Caco-2 (cell line): Measurements from ENCODE around the gene MADD. TPM values are rescaled to one million over a fixed set of nuclear protein-coding genes. Genes with fewer than 3 reads are reported as not detected.

Source experiments
- BruUV-seq: library from RNA; stranded (reverse); fragments of 400-500 nt; replicated peaks from 2 replicates; lab custom pipeline; 2021; lab: Mats Ljungman, UMichigan
- CTCF ChIA-PET: fragments of 300-600 bp; sonication (Branson Sonifier 250); formaldehyde crosslinking; loops from one replicate; lab custom pipeline; 2022; ENCODE audit warnings: antibody characterized with exemption; lab: Charles Lee
- POLR2A ChIA-PET: fragments of 300-600 bp; sonication (Branson Sonifier 250); formaldehyde crosslinking; loops from one replicate; lab custom pipeline; 2022; ENCODE audit warnings: antibody characterized with exemption; lab: Charles Lee
- DNase-seq, 2 experiments: peaks; one replicate each; pipeline versions ENCODE4 v3.0.0 to v3.0.0-alpha.2; 2020 to 2022
- H3K27me3 ChIP-seq: replicated peaks from 2 replicates; pipeline ENCODE4 v1.6.0; 2011; ENCODE audit warnings: low read length; ENCODE audit not compliant: control insufficient read depth, insufficient read depth
- H3K36me3 ChIP-seq: 2 replicates; pipeline ENCODE4 v1.5.1; 2011; ENCODE audit warnings: low read length; ENCODE audit not compliant: control insufficient read depth, insufficient read depth
- H3K4me1 ChIP-seq: fragments of 250-450 bp; sonication (Bioruptor Pico); 2 replicates; pipeline ENCODE4 v1.5.1; 2020; ENCODE audit warnings: mild to moderate bottlenecking
- H3K4me3 ChIP-seq: 2 replicates; pipeline ENCODE4 v1.5.1; 2011; ENCODE audit warnings: low read depth, mild to moderate bottlenecking, control low read depth, low read length
- H3K9me3 ChIP-seq: fragments of 250-450 bp; sonication (Bioruptor Pico); 2 replicates; pipeline ENCODE4 v1.5.1; 2020; ENCODE audit warnings: mild to moderate bottlenecking, moderate library complexity
- H3K27ac Mint-ChIP-seq: one replicate; pipeline ENCODE4 v1.8.0; 2022; ENCODE audit warnings: mixed read lengths; ENCODE audit not compliant: unreplicated experiment
- H3K27me3 Mint-ChIP-seq: one replicate; pipeline ENCODE4 v1.8.0; 2022; ENCODE audit warnings: mixed read lengths; ENCODE audit not compliant: insufficient read depth, unreplicated experiment
- H3K36me3 Mint-ChIP-seq: one replicate; pipeline ENCODE4 v1.8.0; 2022; ENCODE audit warnings: mild to moderate bottlenecking, mixed read lengths; ENCODE audit not compliant: insufficient read depth, unreplicated experiment
- H3K4me1 Mint-ChIP-seq: one replicate; pipeline ENCODE4 v1.8.0; 2022; ENCODE audit warnings: low read depth, mixed read lengths; ENCODE audit not compliant: unreplicated experiment
- H3K4me3 Mint-ChIP-seq: one replicate; pipeline ENCODE4 v1.8.0; 2022; ENCODE audit warnings: mild to moderate bottlenecking, moderate library complexity, mixed read lengths; ENCODE audit not compliant: unreplicated experiment
- H3K9me3 Mint-ChIP-seq: one replicate; pipeline ENCODE4 v1.8.0; 2022; ENCODE audit warnings: mixed read lengths; ENCODE audit not compliant: unreplicated experiment
- CTCF ChIP-seq, 2 experiments: fragments of 200-600 bp in 1 of 2; IDR thresholded peaks; 1 replicate in 1 of 2; 2 replicates in 1 of 2; pipeline versions ENCODE4 v1.5.1 to v1.8.0; 2011 to 2022; ENCODE audit warnings: antibody characterized with exemption in 1 of 2, control low read depth in 1 of 2, inconsistent platforms in 1 of 2, low read depth in 1 of 2, low read length in 1 of 2, mild to moderate bottlenecking in 1 of 2, moderate library complexity in 1 of 2; ENCODE audit not compliant: insufficient read depth in 1 of 2, severe bottlenecking in 1 of 2, unreplicated experiment in 1 of 2
- intact Hi-C: fragments of 100-400 bp; cut with micrococcal nuclease; formaldehyde crosslinking; loops from one replicate; pipeline ENCODE4 v1.10.0; 2022; ENCODE audit not compliant: unreplicated experiment
- total RNA-seq: library from RNA; stranded (reverse); gene quantifications from 2 replicates; pipeline ENCODE4 v1.2.3, GENCODE V29; 2022

MADD gene
- total RNA-seq, 1 experiment from 2014 or later = 63.8 TPM

- Mint-ChIP-seq H3K9me3 (no peaks in the 10 kb centered on the region), H3K27me3 (peaks cover 6% of the 10 kb centered on the region), H3K4me1 (no peaks in the 10 kb centered on the region), H3K36me3 (no peaks in the 10 kb centered on the region), H3K27ac (no peak overlapping the region), H3K4me3 (no peak overlapping the region)
- no peak for TF ChIP-seq CTCF (IDR thresholded peaks at IDR 0.05; ENCODE audit: insufficient read depth in 1 of 2, low read depth in 1 of 2, low read length in 1 of 2, severe bottlenecking in 1 of 2, unreplicated experiment in 1 of 2)
- ChIA-PET CTCF (no interaction called here), POLR2A (no interaction called here)
- BruUV-seq = no TSS peak
- Histone ChIP-seq H3K4me3 (no peak overlapping the region), H3K4me1 (no peaks in the 10 kb centered on the region), H3K27me3 (no peaks in the 10 kb centered on the region), H3K9me3 (no peaks in the 10 kb centered on the region), H3K36me3 (no peaks in the 10 kb centered on the region)
- intact Hi-C loops = no loop called here
- DNase-seq = no peak
Observed at GRCh38 chr11:47366020-47366490, 96.1 kb downstream of the MADD start.

- POLR2A ChIA-PET = no interaction called here
- intact Hi-C loops = loop anchor here (10.0 kb wide), 1 partner anchor 485 kb away; no protein-coding TSS in a partner anchor
- H3K4me3 ChIP-seq = no peak overlapping the region
- TF ChIP-seq CTCF (IDR thresholded peaks at IDR 0.05; ENCODE audit: insufficient read depth in 1 of 2, low read depth in 1 of 2, low read length in 1 of 2, severe bottlenecking in 1 of 2, unreplicated experiment in 1 of 2) = no peak
- BruUV-seq = no TSS peak
- DNase-seq = no peak
- Mint-ChIP-seq H3K9me3 (no peaks in the 10 kb centered on the region), H3K4me3 (no peak overlapping the region), H3K4me1 (peaks cover 7% of the 10 kb centered on the region), H3K27me3 (peaks cover 3% of the 10 kb centered on the region), H3K27ac (no peak overlapping the region), H3K36me3 (no peaks in the 10 kb centered on the region)
- H3K4me1 ChIP-seq = peaks cover 4% of the 10 kb centered on the region; the same call in 1 of the 2 replicates
- no peaks in the 10 kb centered on the region for H3K9me3 ChIP-seq
- no peaks in the 10 kb centered on the region for H3K27me3 ChIP-seq
- CTCF ChIA-PET = no interaction called here
- H3K36me3 ChIP-seq = no peaks in the 10 kb centered on the region
Observed at GRCh38 chr11:47369676-47370075, 99.7 kb downstream of the MADD start.

GRCh38 chr11:47372422-47372821 is 102.5 kb downstream of the MADD start:
- no TSS peak for BruUV-seq
- H3K4me3 Mint-ChIP-seq = no peak overlapping the region
- intact Hi-C loops = loop anchor here (10.0 kb wide), 1 partner anchor 482 kb away; no protein-coding TSS in a partner anchor
- no peaks in the 10 kb centered on the region for H3K36me3 Mint-ChIP-seq
- H3K4me1 Mint-ChIP-seq = peaks cover 7% of the 10 kb centered on the region
- Histone ChIP-seq H3K36me3 (no peaks in the 10 kb centered on the region), H3K27me3 (no peaks in the 10 kb centered on the region), H3K9me3 (no peaks in the 10 kb centered on the region), H3K4me3 (no peak overlapping the region), H3K4me1 (peaks cover 4% of the 10 kb centered on the region; the same call in 1 of the 2 replicates)
- TF ChIP-seq CTCF (IDR thresholded peaks at IDR 0.05; ENCODE audit: insufficient read depth in 1 of 2, low read depth in 1 of 2, low read length in 1 of 2, severe bottlenecking in 1 of 2, unreplicated experiment in 1 of 2) = no peak
- no peaks in the 10 kb centered on the region for H3K27me3 Mint-ChIP-seq
- H3K27ac Mint-ChIP-seq = no peak overlapping the region
- POLR2A ChIA-PET = interaction anchor here (0.7 kb wide), 1 partner anchor 316 kb away, joined by 3 read pairs; no protein-coding TSS in a partner anchor
- no peak for DNase-seq
- no peaks in the 10 kb centered on the region for H3K9me3 Mint-ChIP-seq
- CTCF ChIA-PET = interaction anchor here (0.7 kb wide), 1 partner anchor 9 kb away, joined by 3 read pairs; no protein-coding TSS in a partner anchor
